HepG2 (cell line): ENCODE data around the gene SNPH.

Experiments
- ADNP ChIP-seq: sonication (generic); formaldehyde crosslinking; IDR thresholded peaks from 2 replicates; pipeline ENCODE4 v1.4.0; 2020; ENCODE audit warnings: missing genetic modification reagents
- ARNT ChIP-seq: fragments of 450-650 bp; IDR thresholded peaks from 2 replicates; pipeline ENCODE4 v1.6.1; 2017
- CCAR2 ChIP-seq: fragments of 200-400 bp; formaldehyde crosslinking; optimal IDR thresholded peaks from 2 replicates; pipeline ENCODE3; 2018; ENCODE audit warnings: low read depth, mild to moderate bottlenecking, low read length, moderate library complexity
- CENPT ChIP-seq: sonication (generic); formaldehyde crosslinking; IDR thresholded peaks from 2 replicates; pipeline ENCODE4 v1.8.0; 2022; ENCODE audit warnings: low read depth, mild to moderate bottlenecking, moderate library complexity, missing genetic modification reagents
- CHD2 ChIP-seq: IDR thresholded peaks from 2 replicates; pipeline ENCODE4 v1.6.1; 2011; ENCODE audit warnings: low read depth, low read length, improper control_type of control experiment
- CTCF ChIP-seq: sonication (generic); formaldehyde crosslinking; IDR thresholded peaks from 2 replicates; pipeline ENCODE4 v1.5.0; 2020; ENCODE audit warnings: mild to moderate bottlenecking, missing genetic modification reagents, moderate library complexity
- EP300 ChIP-seq, 3 experiments: sonication (generic) in 1 of 3; formaldehyde crosslinking in 1 of 3; IDR thresholded peaks; 2 replicates each; pipeline versions ENCODE4 v1.5.1 to v1.6.1; 2011 to 2020; ENCODE audit warnings: low read depth in 2 of 3, low read length in 2 of 3, borderline replicate concordance in 1 of 3, improper control_type of control experiment in 1 of 3, mild to moderate bottlenecking in 1 of 3, missing genetic modification reagents in 1 of 3, moderate library complexity in 1 of 3
- FOXK1 ChIP-seq: sonication (generic); formaldehyde crosslinking; IDR thresholded peaks from 2 replicates; pipeline ENCODE4 v1.4.0; 2020; ENCODE audit warnings: low read depth, missing genetic modification reagents, borderline replicate concordance
- GABPB1 ChIP-seq: IDR thresholded peaks from 2 replicates; pipeline ENCODE4 v1.6.1; 2016; ENCODE audit warnings: mild to moderate bottlenecking, missing genetic modification reagents, moderate library complexity, missing compliant biosample characterization
- HBP1 ChIP-seq: IDR thresholded peaks from 2 replicates; pipeline ENCODE4 v1.6.1; 2016; ENCODE audit warnings: low read depth, control low read depth
- POLR2A ChIP-seq, 2 experiments: IDR thresholded peaks; 2 replicates each; pipeline ENCODE4 v1.6.1; 2011; ENCODE audit warnings: low read depth in 2 of 2, low read length in 2 of 2, mild to moderate bottlenecking in 1 of 2, moderate library complexity in 1 of 2; ENCODE audit not compliant: insufficient read depth in 1 of 2
- SIX4 ChIP-seq: sonication (generic); formaldehyde crosslinking; IDR thresholded peaks from 2 replicates; pipeline ENCODE4 v1.4.0; 2020; ENCODE audit warnings: missing genetic modification reagents
- ZNF775 ChIP-seq: sonication (generic); formaldehyde crosslinking; IDR thresholded peaks from 2 replicates; pipeline ENCODE4 v1.4.0; 2020; ENCODE audit warnings: missing genetic modification reagents, mild to moderate bottlenecking, moderate library complexity, borderline replicate concordance

GRCh38 chr20:1302685-1303541 lies 36.8 kb downstream of the SNPH start:
- TF ChIP-seq ADNP (no peak), CTCF (CRISPR knock-in tag) (no peak), HBP1 (no peak), ZNF775 (no peak), SIX4 (CRISPR knock-in tag) (no peak), GABPB1 (CRISPR knock-in tag) (no peak), CCAR2 (no peak), POLR2A (IDR thresholded peaks at IDR 0.05; ENCODE audit: insufficient read depth in 1 of 2, low read depth in 2 of 2, low read length in 2 of 2) (no peak), EP300 (IDR thresholded peaks at IDR 0.05; ENCODE audit: low read depth in 2 of 2, low read length in 2 of 2) (no peak), EP300 (CRISPR knock-in tag; IDR thresholded peaks at IDR 0.05; ENCODE audit: borderline replicate concordance) (no peak), ARNT (no peak), CENPT (CRISPR knock-in tag) (no peak), FOXK1 (CRISPR knock-in tag) (no peak), CHD2 (no peak)
